Liver (tissue), 9 donors: ENCODE measurements around the gene OLIG1. TPM values are rescaled to one million over a fixed set of nuclear protein-coding genes. Genes with fewer than 3 reads are reported as not detected.

ENCODE experiments used
- DNase-seq: peaks from one replicate; pipeline ENCODE4 v3.0.0-alpha.2; 2017; ENCODE audit warnings: low spot score
- H3K27ac ChIP-seq, 2 donors: one replicate each; pipeline ENCODE4 v1.7.0; 2013; ENCODE audit warnings: inconsistent platforms in 2 of 2, low read length in 2 of 2, control low read depth in 1 of 2, low read depth in 1 of 2, mild to moderate bottlenecking in 1 of 2
- H3K27me3 ChIP-seq, 4 donors: one replicate each; pipeline versions ENCODE4 v1.6.1 to v1.7.0; 2013; ENCODE audit warnings: low read length in 3 of 4, inconsistent platforms in 1 of 4, mild to moderate bottlenecking in 1 of 4, moderate library complexity in 1 of 4; ENCODE audit not compliant: control insufficient read depth in 4 of 4, insufficient read depth in 4 of 4
- H3K36me3 ChIP-seq, 4 donors: one replicate each; pipeline versions ENCODE4 v1.6.1 to v1.7.0; 2013; ENCODE audit warnings: low read length in 3 of 4, mild to moderate bottlenecking in 3 of 4, low read depth in 1 of 4, moderate library complexity in 1 of 4; ENCODE audit not compliant: control insufficient read depth in 4 of 4, insufficient read depth in 3 of 4
- H3K4me1 ChIP-seq, 4 donors: one replicate each; pipeline versions ENCODE4 v1.6.1 to v1.7.0; 2013; ENCODE audit warnings: low read length in 3 of 4, mild to moderate bottlenecking in 3 of 4, moderate library complexity in 1 of 4; ENCODE audit not compliant: control insufficient read depth in 4 of 4, insufficient read depth in 4 of 4
- H3K4me3 ChIP-seq, 3 donors: one replicate each; pipeline versions ENCODE4 v1.6.1 to v1.7.0; 2013; ENCODE audit warnings: low read length in 3 of 3, control low read depth in 1 of 3, low read depth in 1 of 3, mild to moderate bottlenecking in 1 of 3
- H3K9ac ChIP-seq, 2 donors: one replicate each; pipeline ENCODE4 v1.7.0; 2013; ENCODE audit warnings: low read length in 2 of 2, mild to moderate bottlenecking in 2 of 2, moderate library complexity in 2 of 2, control low read depth in 1 of 2, low read depth in 1 of 2
- H3K9me3 ChIP-seq, 4 donors: one replicate each; pipeline versions ENCODE4 v1.6.1 to v1.7.0; 2013; ENCODE audit warnings: low read length in 3 of 4; ENCODE audit not compliant: control insufficient read depth in 4 of 4
- ATF3 ChIP-seq: IDR thresholded peaks from 2 replicates; pipeline ENCODE4 v1.6.1; 2016; ENCODE audit warnings: antibody characterized with exemption
- CTCF ChIP-seq: fragments of 150-350 bp; IDR thresholded peaks from 2 replicates; pipeline ENCODE4 v1.5.1; 2017; ENCODE audit warnings: improper control_type of control experiment, low read depth, low read length; ENCODE audit not compliant: missing input control
- EGR1 ChIP-seq, 2 donors: IDR thresholded peaks; 2 replicates each; pipeline ENCODE4 v1.6.1; 2016 to 2018; ENCODE audit warnings: antibody characterized with exemption in 2 of 2, low read depth in 2 of 2
- FOXA1 ChIP-seq: IDR thresholded peaks from 2 replicates; pipeline ENCODE4 v1.6.1; 2016; ENCODE audit warnings: antibody characterized with exemption
- FOXA2 ChIP-seq: IDR thresholded peaks from 2 replicates; pipeline ENCODE4 v1.6.1; 2016; ENCODE audit warnings: antibody characterized with exemption
- HNF4A ChIP-seq, 2 donors: conservative IDR thresholded peaks; 2 replicates each; pipeline ENCODE4 v1.6.1; 2016; ENCODE audit warnings: antibody characterized with exemption in 2 of 2, mild to moderate bottlenecking in 2 of 2
- JUND ChIP-seq, 2 donors: IDR thresholded peaks; 2 replicates each; pipeline ENCODE4 v1.6.1; 2016; ENCODE audit warnings: antibody characterized with exemption in 2 of 2
- MAX ChIP-seq: IDR thresholded peaks from 2 replicates; pipeline ENCODE4 v1.6.1; 2016; ENCODE audit warnings: antibody characterized with exemption
- NR2F2 ChIP-seq: IDR thresholded peaks from 2 replicates; pipeline ENCODE4 v1.6.1; 2016; ENCODE audit warnings: antibody characterized with exemption
- SP1 ChIP-seq: IDR thresholded peaks from 2 replicates; pipeline ENCODE4 v1.6.1; 2018; ENCODE audit warnings: antibody characterized with exemption, mild to moderate bottlenecking
- YY1 ChIP-seq: IDR thresholded peaks from 2 replicates; pipeline ENCODE4 v1.6.1; 2016; ENCODE audit warnings: antibody characterized with exemption, mild to moderate bottlenecking
- ZBTB33 ChIP-seq: IDR thresholded peaks from 2 replicates; pipeline ENCODE4 v1.6.1; 2016; ENCODE audit warnings: antibody characterized with exemption
- WGBS: extraction: QIAGEN DNeasy Blood & Tissue Kit; methylation state at CpG from one replicate; pipeline ENCODE4 v1.1.7; 2013; 5-methylcytosine and 5-hydroxymethylcytosine counted together
- polyA plus RNA-seq, 2 donors: library from polyadenylated mRNA; stranded (reverse) in 1 of 2; unstranded in 1 of 2; fragments of 200-250 nt in 1 of 2; fragments of >200 nt in 1 of 2; fragmentation: Nextera tagmentation in 1 of 2; extraction: Ambion mirVana in 1 of 2; gene quantifications; one replicate each; pipeline versions ENCODE4 v1.2.1 to v1.2.3, GENCODE V29; 2013 to 2015
- total RNA-seq, 2 donors: library from RNA; depleted of rRNA; stranded (reverse); fragments of >200 nt; gene quantifications; one replicate each; pipeline ENCODE4 v1.2.3, GENCODE V29; 2014
- donor health status: healthy.
- donor health status: healthy.
- donor health status: healthy.
- donor health status: healthy.
- donor health status: healthy.

The OLIG1 gene
- total and polyA plus RNA-seq, 4 donors: 0.19 TPM; not detected in 3

- Histone ChIP-seq H3K36me3 (no peaks in the 10 kb centered on the region), H3K27me3 (peaks cover 13 to 24% (median 18%) of the 10 kb centered on the region in 4 donors), H3K9me3 (peaks cover 0 to 2% (median 0%) of the 10 kb centered on the region in 4 donors), H3K27ac (no peak overlapping the region), H3K4me3 (no peak overlapping the region), H3K4me1 (peaks cover 9 to 31% (median 20%) of the 10 kb centered on the region in 4 donors), H3K9ac (no peak overlapping the region)
- TF ChIP-seq MAX (no peak), JUND (IDR thresholded peaks at IDR 0.05) (no peak), HNF4A (conservative IDR thresholded peaks at IDR 0.05) (no peak), FOXA2 (no peak), NR2F2 (no peak), CTCF (no peak), ATF3 (no peak)
- DNase-seq: no peak
- 4% methylated on average over 52 of the region's 52 CpGs for WGBS
Measured at GRCh38 chr21:33022828-33023573, 46.9 kb upstream of the OLIG1 start.

- no peak for DNase-seq
- H3K9ac ChIP-seq: no peak overlapping the region
- 5% methylated on average over 49 of the region's 49 CpGs for WGBS
Measured at GRCh38 chr21:33023574-33024200, 46.3 kb upstream of the OLIG1 start.

More at GRCh38 chr21:33023574-33024200, 46.3 kb upstream of the OLIG1 start:
- Histone ChIP-seq H3K27me3 (peaks cover 13 to 28% (median 18%) of the 10 kb centered on the region in 4 donors), H3K27ac (no peak overlapping the region), H3K9me3 (peaks cover 0 to 2% (median 0%) of the 10 kb centered on the region in 4 donors), H3K4me1 (peaks cover 9 to 36% (median 20%) of the 10 kb centered on the region in 4 donors), H3K36me3 (no peaks in the 10 kb centered on the region), H3K4me3 (no peak overlapping the region)
- TF ChIP-seq YY1 (no peak), SP1 (no peak), ZBTB33 (no peak), FOXA1 (no peak), EGR1 (IDR thresholded peaks at IDR 0.05; ENCODE audit: low read depth in 2 of 2) (no peak), HNF4A (conservative IDR thresholded peaks at IDR 0.05) (no peak)
